ENCODE measurements around the gene PGF. TPM values are rescaled to one million over a fixed set of nuclear protein-coding genes. Genes with fewer than 3 reads are reported as not detected.

The PGF gene
- total RNA-seq, 5 donors from 2014 or later (not counting 1 experiment from before 2014, with no cell fraction given) = 0.09 to 0.29 TPM; not detected in 3

DNA sequence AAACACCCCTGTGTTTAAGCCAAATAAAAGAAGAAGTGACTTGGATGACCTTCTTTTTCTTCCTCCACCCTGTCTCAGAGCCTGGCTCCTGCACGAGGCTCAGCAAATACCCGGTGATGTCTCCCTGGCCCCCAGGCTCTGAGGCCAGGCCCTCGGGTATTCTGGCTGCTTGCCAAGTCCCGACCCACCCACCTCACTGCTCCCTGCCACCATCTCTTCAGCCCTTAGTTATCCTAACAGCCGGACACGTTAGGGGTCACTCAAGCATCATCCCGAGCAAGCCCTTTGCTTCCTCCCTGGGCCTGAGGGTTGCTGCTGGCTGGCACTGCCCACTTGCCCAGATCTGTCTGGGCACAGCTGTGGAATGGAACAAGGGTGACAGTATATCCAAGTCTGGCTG, 39.6 kb downstream of the PGF start:
- H3K9me3 Mint-ChIP-seq = no peaks in the 10 kb centered on the region
- Histone ChIP-seq H3K27me3 (replicated peaks in 1 of 2; ENCODE audit: control insufficient read depth in 2 of 2, extremely low read depth in 1 of 2, insufficient read depth in 2 of 2, low read length in 1 of 2) (peaks cover 0 to 3% of the 10 kb centered on the region in 2 experiments), H3K27ac (ENCODE audit: low read length) (no peak overlapping the region), H3K9me3 (no peaks in the 10 kb centered on the region), H3K4me3 (ENCODE audit: control insufficient read depth in 1 of 2, extremely low read depth in 1 of 2, low read length in 1 of 2) (no peak overlapping the region), H3K36me3 (ENCODE audit: control insufficient read depth in 2 of 2, extremely low read depth in 1 of 2, insufficient read depth in 1 of 2, low read length in 1 of 2) (no peaks in the 10 kb centered on the region), H3K4me1 (ENCODE audit: control insufficient read depth in 1 of 2, extremely low read depth in 1 of 2, insufficient read depth in 2 of 2, low read length in 2 of 2) (no peaks in the 10 kb centered on the region)
- H3K4me3 Mint-ChIP-seq = no peak overlapping the region
- no peak overlapping the region for H3K27ac Mint-ChIP-seq
- POLR2A ChIA-PET = interaction anchor here in 1 of 2 donors (0.7 kb wide), 1 partner anchor 184 kb away, joined by 5 read pairs; no protein-coding TSS in a partner anchor
- H3K36me3 Mint-ChIP-seq = no peaks in the 10 kb centered on the region
- peaks cover 0 to 6% (median 0%) of the 10 kb centered on the region in 3 donors for H3K4me1 Mint-ChIP-seq
- WGBS (ENCODE audit: insufficient coverage) = 67% methylated on average over 5 of the region's 7 CpGs
- CTCF ChIA-PET = interaction anchor here in 1 of 2 donors (0.7 kb wide), 1 partner anchor 18 kb away, joined by 3 read pairs; no protein-coding TSS in a partner anchor
- no peaks in the 10 kb centered on the region for H3K27me3 Mint-ChIP-seq
- DNase-seq (no peak), ATAC-seq (replicated peaks in 1 of 4) (no peak)

GRCh38 chr14:74915426-74915825, 40.0 kb downstream of the PGF start:
- ChIA-PET POLR2A (no interaction called here), CTCF (no interaction called here)
- no peak overlapping the region for H3K27ac ChIP-seq (ENCODE audit: low read length)
- no peaks in the 10 kb centered on the region for H3K9me3 ChIP-seq
- WGBS (ENCODE audit: insufficient coverage) = no CpG with 5 or more reads among the region's 4 CpGs
- no peak overlapping the region for H3K4me3 ChIP-seq (ENCODE audit: control insufficient read depth in 1 of 2, extremely low read depth in 1 of 2, low read length in 1 of 2)
- H3K4me1 Mint-ChIP-seq = peaks cover 0 to 6% (median 0%) of the 10 kb centered on the region in 3 donors
- peaks cover 0 to 3% of the 10 kb centered on the region in 2 experiments for H3K27me3 ChIP-seq (replicated peaks in 1 of 2; ENCODE audit: control insufficient read depth in 2 of 2, extremely low read depth in 1 of 2, insufficient read depth in 2 of 2, low read length in 1 of 2)
- ATAC-seq (replicated peaks in 1 of 4) (no peak), DNase-seq (no peak)
- H3K27ac Mint-ChIP-seq = no peak overlapping the region
- no peaks in the 10 kb centered on the region for H3K27me3 Mint-ChIP-seq
- H3K9me3 Mint-ChIP-seq = no peaks in the 10 kb centered on the region
- H3K4me1 ChIP-seq (ENCODE audit: control insufficient read depth in 1 of 2, extremely low read depth in 1 of 2, insufficient read depth in 2 of 2, low read length in 2 of 2) = no peaks in the 10 kb centered on the region
- no peaks in the 10 kb centered on the region for H3K36me3 ChIP-seq (ENCODE audit: control insufficient read depth in 2 of 2, extremely low read depth in 1 of 2, insufficient read depth in 1 of 2, low read length in 1 of 2)
- no peaks in the 10 kb centered on the region for H3K36me3 Mint-ChIP-seq
- no peak overlapping the region for H3K4me3 Mint-ChIP-seq

DNA sequence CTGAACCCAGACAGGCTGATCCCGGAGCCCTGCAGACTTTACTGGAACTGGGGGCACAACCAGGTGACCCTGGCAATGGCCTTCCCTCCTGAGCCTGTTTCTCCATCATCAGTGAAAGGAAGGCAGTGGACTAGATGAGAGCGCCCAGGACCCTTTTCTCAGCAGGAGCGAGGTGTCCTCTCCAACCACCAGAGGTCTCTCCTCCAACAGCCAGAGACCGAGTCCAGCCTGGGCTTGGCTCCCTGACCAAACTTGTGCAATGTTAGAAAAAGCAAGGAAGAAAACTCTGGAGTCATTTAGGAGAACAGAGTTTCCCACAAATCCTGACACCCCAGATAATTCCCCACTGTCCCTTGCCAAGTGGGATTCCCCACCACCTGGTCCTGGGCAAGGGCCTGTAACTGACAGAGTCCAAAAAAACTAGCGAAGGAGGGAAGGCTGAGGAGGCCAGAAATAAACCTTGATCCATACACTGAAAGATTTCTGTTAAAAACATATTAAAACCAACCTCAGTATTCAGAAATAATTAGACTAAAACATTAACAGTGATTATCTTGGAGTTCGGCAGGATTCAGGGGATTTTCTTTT, 41.3 kb downstream of the PGF start:
- no peak for ATAC-seq (replicated peaks in 1 of 4)
- CTCF ChIA-PET = no interaction called here
- Mint-ChIP-seq H3K27ac (no peak overlapping the region), H3K4me1 (peaks cover 0 to 2% (median 0%) of the 10 kb centered on the region in 3 donors), H3K4me3 (no peak overlapping the region), H3K9me3 (no peaks in the 10 kb centered on the region), H3K36me3 (no peaks in the 10 kb centered on the region), H3K27me3 (no peaks in the 10 kb centered on the region)
- peak in 1 of 35 experiments; percentile 23 for DNase-seq
- Histone ChIP-seq H3K27me3 (replicated peaks in 1 of 2; ENCODE audit: control insufficient read depth in 2 of 2, extremely low read depth in 1 of 2, insufficient read depth in 2 of 2, low read length in 1 of 2) (peaks cover 0 to 3% of the 10 kb centered on the region in 2 experiments), H3K9me3 (no peaks in the 10 kb centered on the region), H3K4me1 (ENCODE audit: control insufficient read depth in 1 of 2, extremely low read depth in 1 of 2, insufficient read depth in 2 of 2, low read length in 2 of 2) (no peaks in the 10 kb centered on the region), H3K36me3 (ENCODE audit: control insufficient read depth in 2 of 2, extremely low read depth in 1 of 2, insufficient read depth in 1 of 2, low read length in 1 of 2) (no peaks in the 10 kb centered on the region), H3K27ac (ENCODE audit: low read length) (no peak overlapping the region), H3K4me3 (ENCODE audit: control insufficient read depth in 1 of 2, extremely low read depth in 1 of 2, low read length in 1 of 2) (no peak overlapping the region)
- POLR2A ChIA-PET = no interaction called here
- 77% methylated on average over 3 of the region's 6 CpGs for WGBS (ENCODE audit: insufficient coverage)

DNA sequence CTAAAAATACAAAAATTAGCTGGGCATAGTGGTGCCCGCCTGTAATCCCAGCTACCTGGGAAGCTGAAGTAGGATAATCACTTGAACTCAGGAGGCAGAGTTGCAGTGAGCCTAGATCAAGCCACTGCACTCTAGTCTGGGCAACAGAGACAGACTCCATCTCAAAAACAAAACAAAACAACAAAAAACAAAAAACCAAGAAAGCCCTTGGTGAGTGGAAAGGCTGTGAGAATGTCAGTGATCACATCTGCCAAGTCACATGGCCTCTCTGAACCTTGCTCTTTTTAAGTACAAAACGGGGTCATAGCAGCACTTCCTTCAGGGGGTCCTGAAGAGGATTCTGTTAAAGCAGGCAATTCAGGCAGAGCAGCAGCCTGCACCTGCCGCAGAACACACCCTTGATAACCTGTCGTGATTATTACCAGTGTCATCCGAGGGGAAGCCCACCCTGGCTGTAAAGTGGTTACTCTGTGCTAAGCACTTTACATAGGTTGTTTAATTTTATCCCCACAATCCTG, 41.9 kb downstream of the PGF start:
- no peak overlapping the region for H3K4me3 ChIP-seq (ENCODE audit: control insufficient read depth in 1 of 2, extremely low read depth in 1 of 2, low read length in 1 of 2)
- H3K36me3 Mint-ChIP-seq = no peaks in the 10 kb centered on the region
- no peak overlapping the region for H3K27ac Mint-ChIP-seq
- no peak overlapping the region for H3K27ac ChIP-seq (ENCODE audit: low read length)
- POLR2A ChIA-PET = no interaction called here
- H3K9me3 ChIP-seq = no peaks in the 10 kb centered on the region
- no peaks in the 10 kb centered on the region for H3K4me1 Mint-ChIP-seq
- H3K9me3 Mint-ChIP-seq = no peaks in the 10 kb centered on the region
- CTCF ChIA-PET = no interaction called here
- peaks cover 0 to 3% of the 10 kb centered on the region in 2 experiments for H3K27me3 ChIP-seq (replicated peaks in 1 of 2; ENCODE audit: control insufficient read depth in 2 of 2, extremely low read depth in 1 of 2, insufficient read depth in 2 of 2, low read length in 1 of 2)
- ATAC-seq (replicated peaks in 1 of 4) = no peak
- no peaks in the 10 kb centered on the region for H3K4me1 ChIP-seq (ENCODE audit: control insufficient read depth in 1 of 2, extremely low read depth in 1 of 2, insufficient read depth in 2 of 2, low read length in 2 of 2)
- H3K4me3 Mint-ChIP-seq = no peak overlapping the region
- WGBS (ENCODE audit: insufficient coverage) = 44% methylated on average over 5 of the region's 5 CpGs
- no peaks in the 10 kb centered on the region for H3K36me3 ChIP-seq (ENCODE audit: control insufficient read depth in 2 of 2, extremely low read depth in 1 of 2, insufficient read depth in 1 of 2, low read length in 1 of 2)
- no peak for DNase-seq
- H3K27me3 Mint-ChIP-seq = no peaks in the 10 kb centered on the region

DNA sequence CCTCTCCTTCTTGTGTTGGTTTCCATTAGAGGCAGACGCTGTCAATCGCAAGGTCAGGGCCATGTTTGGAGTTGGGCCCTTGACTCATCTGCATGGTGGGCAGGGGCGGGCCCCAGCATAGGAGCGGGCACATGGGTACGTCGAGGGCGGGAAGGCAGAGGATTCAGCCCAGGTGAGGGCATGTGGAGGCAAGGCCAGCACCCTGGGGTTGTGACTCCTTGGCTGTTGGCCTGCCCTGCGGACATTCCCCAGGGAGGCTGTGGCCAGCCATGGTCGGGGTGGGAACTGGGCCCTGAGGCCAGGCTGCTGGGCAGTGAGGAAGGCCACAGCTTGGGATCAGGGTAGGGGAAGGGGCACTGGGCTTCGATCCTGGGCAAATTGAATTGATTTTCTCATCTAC, 42.6 kb downstream of the PGF start:
- Mint-ChIP-seq H3K4me3 (no peak overlapping the region), H3K4me1 (no peaks in the 10 kb centered on the region), H3K36me3 (no peaks in the 10 kb centered on the region), H3K9me3 (no peaks in the 10 kb centered on the region), H3K27me3 (no peaks in the 10 kb centered on the region), H3K27ac (no peak overlapping the region)
- no peak for ATAC-seq (replicated peaks in 1 of 4)
- CTCF ChIA-PET = no interaction called here
- 87% methylated on average over 8 of the region's 10 CpGs for WGBS (ENCODE audit: insufficient coverage)
- Histone ChIP-seq H3K4me3 (ENCODE audit: control insufficient read depth in 1 of 2, extremely low read depth in 1 of 2, low read length in 1 of 2) (no peak overlapping the region), H3K27me3 (replicated peaks in 1 of 2; ENCODE audit: control insufficient read depth in 2 of 2, extremely low read depth in 1 of 2, insufficient read depth in 2 of 2, low read length in 1 of 2) (peaks cover 0 to 3% of the 10 kb centered on the region in 2 experiments), H3K9me3 (no peaks in the 10 kb centered on the region), H3K27ac (ENCODE audit: low read length) (no peak overlapping the region), H3K4me1 (ENCODE audit: control insufficient read depth in 1 of 2, extremely low read depth in 1 of 2, insufficient read depth in 2 of 2, low read length in 2 of 2) (no peaks in the 10 kb centered on the region), H3K36me3 (ENCODE audit: control insufficient read depth in 2 of 2, extremely low read depth in 1 of 2, insufficient read depth in 1 of 2, low read length in 1 of 2) (no peaks in the 10 kb centered on the region)
- no peak for DNase-seq
- POLR2A ChIA-PET = no interaction called here

- 83% methylated on average over 4 of the region's 6 CpGs for WGBS (ENCODE audit: insufficient coverage)
- Mint-ChIP-seq H3K9me3 (no peaks in the 10 kb centered on the region), H3K4me1 (peaks cover 0 to 3% (median 2%) of the 10 kb centered on the region in 3 donors), H3K4me3 (no peak overlapping the region), H3K27me3 (no peaks in the 10 kb centered on the region), H3K27ac (no peak overlapping the region), H3K36me3 (no peaks in the 10 kb centered on the region)
- Histone ChIP-seq H3K4me1 (ENCODE audit: control insufficient read depth in 1 of 2, extremely low read depth in 1 of 2, insufficient read depth in 2 of 2, low read length in 2 of 2) (peaks cover 0 to 4% of the 10 kb centered on the region in 2 experiments), H3K27me3 (replicated peaks in 1 of 2; ENCODE audit: control insufficient read depth in 2 of 2, extremely low read depth in 1 of 2, insufficient read depth in 2 of 2, low read length in 1 of 2) (peaks cover 0 to 3% of the 10 kb centered on the region in 2 experiments), H3K4me3 (ENCODE audit: control insufficient read depth in 1 of 2, extremely low read depth in 1 of 2, low read length in 1 of 2) (no peak overlapping the region), H3K9me3 (no peaks in the 10 kb centered on the region), H3K36me3 (ENCODE audit: control insufficient read depth in 2 of 2, extremely low read depth in 1 of 2, insufficient read depth in 1 of 2, low read length in 1 of 2) (no peaks in the 10 kb centered on the region), H3K27ac (ENCODE audit: low read length) (no peak overlapping the region)
- CTCF ChIA-PET = no interaction called here
- ATAC-seq (replicated peaks in 1 of 4) (no peak), DNase-seq (no peak)
- POLR2A ChIA-PET = no interaction called here
Observed at GRCh38 chr14:74912111-74912510, 43.3 kb downstream of the PGF start.

Data from T-cell (primary cell).